Measurements from ENCODE around the gene TULP1.

The TULP1 gene

GRCh38 chr6:35470663-35471120, 42.0 kb downstream of the TULP1 start:
- peak overlapping the region; percentile 97 for H3K4me3 ChIP-seq (ENCODE audit: low read length)
- DNase-seq (ENCODE audit: low read depth) = no peak
- TF ChIP-seq CTCF (conservative IDR thresholded peaks at IDR 0.05; ENCODE audit: low read depth, low read length) = no peak

GRCh38 chr6:35469751-35470662, 42.7 kb downstream of the TULP1 start:
- DNase-seq (ENCODE audit: low read depth) = no peak
- H3K4me3 ChIP-seq (ENCODE audit: low read length) = peak overlapping the region; percentile 97
- TF ChIP-seq CTCF (conservative IDR thresholded peaks at IDR 0.05; ENCODE audit: low read depth, low read length) = no peak

GRCh38 chr6:35468980-35469750, 43.5 kb downstream of the TULP1 start:
- DNase-seq (ENCODE audit: low read depth) = no peak
- H3K4me3 ChIP-seq (ENCODE audit: low read length) = peak overlapping the region; percentile 97
- TF ChIP-seq CTCF (conservative IDR thresholded peaks at IDR 0.05; ENCODE audit: low read depth, low read length) = no peak

GRCh38 chr6:35468181-35468979, 44.3 kb downstream of the TULP1 start, which contains the start of gene RPL10A:
Gene RPL10A, plus strand, starts transcription at chr6:35468401. Its CDS starts 34 bp downstream, at chr6:35468435.
- H3K4me3 ChIP-seq (ENCODE audit: low read length) = peak within 1 kb of the TSS; percentile 97
- peak; percentile 97 for TF ChIP-seq CTCF (conservative IDR thresholded peaks at IDR 0.05; ENCODE audit: low read depth, low read length)
- DNase-seq (ENCODE audit: low read depth) = peak; percentile 83

GRCh38 chr6:35465646-35466045, 47.0 kb downstream of the TULP1 start:
- no peak for DNase-seq (ENCODE audit: low read depth)
- TF ChIP-seq CTCF (conservative IDR thresholded peaks at IDR 0.05; ENCODE audit: low read depth, low read length) = no peak
- no peak overlapping the region for H3K4me3 ChIP-seq (ENCODE audit: low read length)

- no peak overlapping the region for H3K4me3 ChIP-seq (ENCODE audit: low read length)
- no peak for TF ChIP-seq CTCF (conservative IDR thresholded peaks at IDR 0.05; ENCODE audit: low read depth, low read length)
- no peak for DNase-seq (ENCODE audit: low read depth)
Observed at GRCh38 chr6:35463292-35463691, 49.4 kb downstream of the TULP1 start.

Data from retinal pigment epithelial cell (primary cell).